ENCODE measurements around the gene SIN3B. TPM values are rescaled to one million over a fixed set of nuclear protein-coding genes. Genes with fewer than 3 reads are reported as not detected.

Gene SIN3B
- total RNA-seq, 1 experiment from 2014 or later: 49.7 TPM

- Mint-ChIP-seq H3K4me3 (ENCODE audit: low read depth, unreplicated experiment) (no peak overlapping the region), H3K27me3 (ENCODE audit: unreplicated experiment) (peaks cover 3% of the 10 kb centered on the region), H3K9me3 (ENCODE audit: low read depth, unreplicated experiment) (no peaks in the 10 kb centered on the region), H3K4me1 (ENCODE audit: low read depth, unreplicated experiment) (no peaks in the 10 kb centered on the region), H3K36me3 (ENCODE audit: insufficient read depth, unreplicated experiment) (peaks cover 5% of the 10 kb centered on the region), H3K27ac (ENCODE audit: unreplicated experiment) (no peak overlapping the region)
- intact Hi-C loops (cut with micrococcal nuclease; ENCODE audit: unreplicated experiment): loop anchor here (10.0 kb wide), 1 partner anchor 175 kb away; the partner anchor contains the start of gene NWD1
- CTCF ChIA-PET: no interaction called here
- no peak for DNase-seq
- no TSS peak for BruUV-seq (replicated peaks)
- no peak for TF ChIP-seq CTCF (IDR thresholded peaks at IDR 0.05; ENCODE audit: unreplicated experiment)
These were observed 60.8 kb downstream of the SIN3B start for GRCh38 chr19:16889883-16890460.

- H3K4me1 Mint-ChIP-seq (ENCODE audit: low read depth, unreplicated experiment): no peaks in the 10 kb centered on the region
- TF ChIP-seq CTCF (IDR thresholded peaks at IDR 0.05; ENCODE audit: unreplicated experiment): no peak
- intact Hi-C loops (cut with micrococcal nuclease; ENCODE audit: unreplicated experiment): loop anchor here (10.0 kb wide), 1 partner anchor 176 kb away; the partner anchor contains the start of gene NWD1
- no peak for DNase-seq
- peaks cover 9% of the 10 kb centered on the region for H3K27me3 Mint-ChIP-seq (ENCODE audit: unreplicated experiment)
- H3K4me3 Mint-ChIP-seq (ENCODE audit: low read depth, unreplicated experiment): no peak overlapping the region
- H3K36me3 Mint-ChIP-seq (ENCODE audit: insufficient read depth, unreplicated experiment): peaks cover 5% of the 10 kb centered on the region
- H3K27ac Mint-ChIP-seq (ENCODE audit: unreplicated experiment): no peak overlapping the region
- no TSS peak for BruUV-seq (replicated peaks)
- no peaks in the 10 kb centered on the region for H3K9me3 Mint-ChIP-seq (ENCODE audit: low read depth, unreplicated experiment)
- CTCF ChIA-PET: no interaction called here
These were observed 61.4 kb downstream of the SIN3B start for GRCh38 chr19:16890461-16891184.

- no peak overlapping the region for H3K27ac Mint-ChIP-seq (ENCODE audit: unreplicated experiment)
- TF ChIP-seq CTCF (IDR thresholded peaks at IDR 0.05; ENCODE audit: unreplicated experiment): no peak
- no TSS peak for BruUV-seq (replicated peaks)
- H3K4me3 Mint-ChIP-seq (ENCODE audit: low read depth, unreplicated experiment): no peak overlapping the region
- H3K4me1 Mint-ChIP-seq (ENCODE audit: low read depth, unreplicated experiment): no peaks in the 10 kb centered on the region
- H3K9me3 Mint-ChIP-seq (ENCODE audit: low read depth, unreplicated experiment): no peaks in the 10 kb centered on the region
- CTCF ChIA-PET: no interaction called here
- peaks cover 11% of the 10 kb centered on the region for H3K27me3 Mint-ChIP-seq (ENCODE audit: unreplicated experiment)
- intact Hi-C loops (cut with micrococcal nuclease; ENCODE audit: unreplicated experiment): loop anchor here (10.0 kb wide), 1 partner anchor 177 kb away; the partner anchor contains the start of gene NWD1
- no peak for DNase-seq
- H3K36me3 Mint-ChIP-seq (ENCODE audit: insufficient read depth, unreplicated experiment): no peaks in the 10 kb centered on the region
These were observed 62.6 kb downstream of the SIN3B start for GRCh38 chr19:16891696-16892382.

DNA sequence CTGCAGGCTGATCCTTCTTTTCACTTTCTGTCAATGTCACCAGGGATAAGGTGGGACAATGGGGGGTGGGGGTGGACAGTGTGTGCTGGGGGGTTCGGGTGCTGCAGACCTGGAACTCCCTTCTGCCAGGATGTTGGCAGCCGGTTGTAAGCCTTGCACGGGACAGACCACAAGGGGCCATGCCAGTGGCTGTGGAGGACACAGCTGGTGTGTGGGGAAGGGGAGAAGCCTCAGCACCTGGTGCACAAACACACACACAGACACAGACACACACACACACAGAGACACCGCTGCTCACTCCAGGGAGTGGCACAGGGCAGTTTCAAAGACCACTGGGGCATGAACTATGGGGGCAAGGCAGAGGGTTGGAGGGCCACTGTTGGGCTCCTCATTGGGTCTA, 63.2 kb downstream of the SIN3B start:
- Mint-ChIP-seq H3K9me3 (ENCODE audit: low read depth, unreplicated experiment) (no peaks in the 10 kb centered on the region), H3K4me3 (ENCODE audit: low read depth, unreplicated experiment) (no peak overlapping the region)
- BruUV-seq (replicated peaks): no TSS peak

More for the DNA sequence above, 63.2 kb downstream of the SIN3B start:
- intact Hi-C loops (cut with micrococcal nuclease; ENCODE audit: unreplicated experiment): loop anchor here (10.0 kb wide), 1 partner anchor 178 kb away; the partner anchor contains the start of gene NWD1
- H3K27ac Mint-ChIP-seq (ENCODE audit: unreplicated experiment): no peak overlapping the region
- H3K4me1 Mint-ChIP-seq (ENCODE audit: low read depth, unreplicated experiment): no peaks in the 10 kb centered on the region
- CTCF ChIA-PET: no interaction called here
- peaks cover 11% of the 10 kb centered on the region for H3K27me3 Mint-ChIP-seq (ENCODE audit: unreplicated experiment)
- TF ChIP-seq CTCF (IDR thresholded peaks at IDR 0.05; ENCODE audit: unreplicated experiment): no peak
- no peaks in the 10 kb centered on the region for H3K36me3 Mint-ChIP-seq (ENCODE audit: insufficient read depth, unreplicated experiment)
- no peak for DNase-seq
